Liver (tissue), 9 donors: ENCODE results near the gene RAX. TPM values are rescaled to one million over a fixed set of nuclear protein-coding genes. Genes with fewer than 3 reads are reported as not detected.

Experiments used
- DNase-seq: peaks from one replicate; pipeline ENCODE4 v3.0.0-alpha.2; 2017; ENCODE audit warnings: low spot score
- H3K27ac ChIP-seq, 2 donors: one replicate each; pipeline ENCODE4 v1.7.0; 2013; ENCODE audit warnings: inconsistent platforms in 2 of 2, low read length in 2 of 2, control low read depth in 1 of 2, low read depth in 1 of 2, mild to moderate bottlenecking in 1 of 2
- H3K27me3 ChIP-seq, 4 donors: one replicate each; pipeline versions ENCODE4 v1.6.1 to v1.7.0; 2013; ENCODE audit warnings: low read length in 3 of 4, inconsistent platforms in 1 of 4, mild to moderate bottlenecking in 1 of 4, moderate library complexity in 1 of 4; ENCODE audit not compliant: control insufficient read depth in 4 of 4, insufficient read depth in 4 of 4
- H3K36me3 ChIP-seq, 4 donors: one replicate each; pipeline versions ENCODE4 v1.6.1 to v1.7.0; 2013; ENCODE audit warnings: low read length in 3 of 4, mild to moderate bottlenecking in 3 of 4, low read depth in 1 of 4, moderate library complexity in 1 of 4; ENCODE audit not compliant: control insufficient read depth in 4 of 4, insufficient read depth in 3 of 4
- H3K4me1 ChIP-seq, 4 donors: one replicate each; pipeline versions ENCODE4 v1.6.1 to v1.7.0; 2013; ENCODE audit warnings: low read length in 3 of 4, mild to moderate bottlenecking in 3 of 4, moderate library complexity in 1 of 4; ENCODE audit not compliant: control insufficient read depth in 4 of 4, insufficient read depth in 4 of 4
- H3K4me3 ChIP-seq, 3 donors: one replicate each; pipeline versions ENCODE4 v1.6.1 to v1.7.0; 2013; ENCODE audit warnings: low read length in 3 of 3, control low read depth in 1 of 3, low read depth in 1 of 3, mild to moderate bottlenecking in 1 of 3
- H3K9ac ChIP-seq, 2 donors: one replicate each; pipeline ENCODE4 v1.7.0; 2013; ENCODE audit warnings: low read length in 2 of 2, mild to moderate bottlenecking in 2 of 2, moderate library complexity in 2 of 2, control low read depth in 1 of 2, low read depth in 1 of 2
- H3K9me3 ChIP-seq, 4 donors: one replicate each; pipeline versions ENCODE4 v1.6.1 to v1.7.0; 2013; ENCODE audit warnings: low read length in 3 of 4; ENCODE audit not compliant: control insufficient read depth in 4 of 4
- ATF3 ChIP-seq: IDR thresholded peaks from 2 replicates; pipeline ENCODE4 v1.6.1; 2016; ENCODE audit warnings: antibody characterized with exemption
- CTCF ChIP-seq: fragments of 150-350 bp; IDR thresholded peaks from 2 replicates; pipeline ENCODE4 v1.5.1; 2017; ENCODE audit warnings: improper control_type of control experiment, low read depth, low read length; ENCODE audit not compliant: missing input control
- EGR1 ChIP-seq, 2 donors: IDR thresholded peaks; 2 replicates each; pipeline ENCODE4 v1.6.1; 2016 to 2018; ENCODE audit warnings: antibody characterized with exemption in 2 of 2, low read depth in 2 of 2
- FOXA1 ChIP-seq: IDR thresholded peaks from 2 replicates; pipeline ENCODE4 v1.6.1; 2016; ENCODE audit warnings: antibody characterized with exemption
- FOXA2 ChIP-seq: IDR thresholded peaks from 2 replicates; pipeline ENCODE4 v1.6.1; 2016; ENCODE audit warnings: antibody characterized with exemption
- GABPA ChIP-seq, 2 donors: IDR thresholded peaks in 1 of 2; conservative IDR thresholded peaks in 1 of 2; 2 replicates each; pipeline ENCODE4 v1.6.1; 2016; ENCODE audit warnings: antibody characterized with exemption in 2 of 2, mild to moderate bottlenecking in 1 of 2, moderate library complexity in 1 of 2
- HNF4A ChIP-seq, 2 donors: conservative IDR thresholded peaks; 2 replicates each; pipeline ENCODE4 v1.6.1; 2016; ENCODE audit warnings: antibody characterized with exemption in 2 of 2, mild to moderate bottlenecking in 2 of 2
- HNF4G ChIP-seq: IDR thresholded peaks from 2 replicates; pipeline ENCODE4 v1.6.1; 2016; ENCODE audit warnings: antibody characterized with exemption
- JUND ChIP-seq, 2 donors: IDR thresholded peaks; 2 replicates each; pipeline ENCODE4 v1.6.1; 2016; ENCODE audit warnings: antibody characterized with exemption in 2 of 2
- MAX ChIP-seq: IDR thresholded peaks from 2 replicates; pipeline ENCODE4 v1.6.1; 2016; ENCODE audit warnings: antibody characterized with exemption
- NR2F2 ChIP-seq: IDR thresholded peaks from 2 replicates; pipeline ENCODE4 v1.6.1; 2016; ENCODE audit warnings: antibody characterized with exemption
- RAD21 ChIP-seq, 2 donors: IDR thresholded peaks; 2 replicates each; pipeline ENCODE4 v1.6.1; 2016; ENCODE audit warnings: antibody characterized with exemption in 2 of 2, mild to moderate bottlenecking in 2 of 2
- REST ChIP-seq: IDR thresholded peaks from 2 replicates; pipeline ENCODE4 v1.6.1; 2016; ENCODE audit warnings: antibody characterized with exemption, mild to moderate bottlenecking
- RXRA ChIP-seq, 2 donors: IDR thresholded peaks; 2 replicates each; pipeline ENCODE4 v1.6.1; 2017 to 2018; ENCODE audit warnings: antibody characterized with exemption in 2 of 2, mild to moderate bottlenecking in 1 of 2
- SP1 ChIP-seq: IDR thresholded peaks from 2 replicates; pipeline ENCODE4 v1.6.1; 2018; ENCODE audit warnings: antibody characterized with exemption, mild to moderate bottlenecking
- TAF1 ChIP-seq: conservative IDR thresholded peaks from 2 replicates; pipeline ENCODE4 v1.6.1; 2016; ENCODE audit warnings: antibody characterized with exemption, mild to moderate bottlenecking
- YY1 ChIP-seq: IDR thresholded peaks from 2 replicates; pipeline ENCODE4 v1.6.1; 2016; ENCODE audit warnings: antibody characterized with exemption, mild to moderate bottlenecking
- WGBS: extraction: QIAGEN DNeasy Blood & Tissue Kit; methylation state at CpG from one replicate; pipeline ENCODE4 v1.1.7; 2013; 5-methylcytosine and 5-hydroxymethylcytosine counted together
- polyA plus RNA-seq, 2 donors: library from polyadenylated mRNA; stranded (reverse) in 1 of 2; unstranded in 1 of 2; fragments of 200-250 nt in 1 of 2; fragments of >200 nt in 1 of 2; fragmentation: Nextera tagmentation in 1 of 2; extraction: Ambion mirVana in 1 of 2; gene quantifications; one replicate each; pipeline versions ENCODE4 v1.2.1 to v1.2.3, GENCODE V29; 2013 to 2015
- total RNA-seq, 2 donors: library from RNA; depleted of rRNA; stranded (reverse); fragments of >200 nt; gene quantifications; one replicate each; pipeline ENCODE4 v1.2.3, GENCODE V29; 2014
- TF ChIP-seq, protein P1 (sequence below): IDR thresholded peaks from 2 replicates; pipeline ENCODE4 v1.6.1; 2016; ENCODE audit warnings: antibody characterized with exemption
- donor health status: healthy.
- donor health status: healthy.
- donor health status: healthy.
- donor health status: healthy.
- donor health status: healthy.

The RAX gene
- total and polyA plus RNA-seq, 4 donors, result not detected

- Histone ChIP-seq H3K36me3 (no peaks in the 10 kb centered on the region), H3K27ac (no peak overlapping the region), H3K4me3 (no peak overlapping the region), H3K4me1 (peaks cover 0 to 20% (median 6%) of the 10 kb centered on the region in 4 donors), H3K9ac (no peak overlapping the region), H3K9me3 (no peaks in the 10 kb centered on the region), H3K27me3 (peaks cover 5 to 23% (median 16%) of the 10 kb centered on the region in 4 donors)
- no peak for TF ChIP-seq YY1
- no peak for TF ChIP-seq FOXA2
- TF ChIP-seq ATF3, result no peak
- no peak for TF ChIP-seq GABPA (IDR thresholded peaks at IDR 0.05 in 1 of 2, conservative IDR thresholded peaks at IDR 0.05 in 1 of 2)
- TF ChIP-seq EGR1 (IDR thresholded peaks at IDR 0.05; ENCODE audit: low read depth in 2 of 2), result no peak
- no peak for TF ChIP-seq MAX
- TF ChIP-seq REST, result no peak
- TF ChIP-seq HNF4G, result no peak
- TF ChIP-seq RXRA (IDR thresholded peaks at IDR 0.05), result no peak
- TF ChIP-seq, protein P1, sequence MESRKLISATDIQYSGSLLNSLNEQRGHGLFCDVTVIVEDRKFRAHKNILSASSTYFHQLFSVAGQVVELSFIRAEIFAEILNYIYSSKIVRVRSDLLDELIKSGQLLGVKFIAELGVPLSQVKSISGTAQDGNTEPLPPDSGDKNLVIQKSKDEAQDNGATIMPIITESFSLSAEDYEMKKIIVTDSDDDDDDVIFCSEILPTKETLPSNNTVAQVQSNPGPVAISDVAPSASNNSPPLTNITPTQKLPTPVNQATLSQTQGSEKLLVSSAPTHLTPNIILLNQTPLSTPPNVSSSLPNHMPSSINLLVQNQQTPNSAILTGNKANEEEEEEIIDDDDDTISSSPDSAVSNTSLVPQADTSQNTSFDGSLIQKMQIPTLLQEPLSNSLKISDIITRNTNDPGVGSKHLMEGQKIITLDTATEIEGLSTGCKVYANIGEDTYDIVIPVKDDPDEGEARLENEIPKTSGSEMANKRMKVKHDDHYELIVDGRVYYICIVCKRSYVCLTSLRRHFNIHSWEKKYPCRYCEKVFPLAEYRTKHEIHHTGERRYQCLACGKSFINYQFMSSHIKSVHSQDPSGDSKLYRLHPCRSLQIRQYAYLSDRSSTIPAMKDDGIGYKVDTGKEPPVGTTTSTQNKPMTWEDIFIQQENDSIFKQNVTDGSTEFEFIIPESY, result no peak
- no peak for TF ChIP-seq FOXA1
- TF ChIP-seq RAD21 (IDR thresholded peaks at IDR 0.05), result no peak
- no peak for TF ChIP-seq SP1
- TF ChIP-seq TAF1, result no peak
- TF ChIP-seq NR2F2, result no peak
- TF ChIP-seq HNF4A (conservative IDR thresholded peaks at IDR 0.05), result no peak
- no peak for TF ChIP-seq CTCF
- no peak for TF ChIP-seq JUND (IDR thresholded peaks at IDR 0.05)
- no peak for DNase-seq
- 9% methylated on average over 10 of the region's 10 CpGs for WGBS
These were observed 6.3 kb downstream of the RAX start for GRCh38 chr18:59266886-59267502.
